Neural crest cell (in vitro differentiated cells): ENCODE measurements around the gene PDLIM7. TPM values are rescaled to one million over a fixed set of nuclear protein-coding genes. Genes with fewer than 3 reads are reported as not detected.

Experiments used
- DNase-seq: peaks from one replicate; pipeline ENCODE4 v3.0.0; 2021; ENCODE audit warnings: low read depth, mixed read lengths, low spot score
- H3K27ac Mint-ChIP-seq: one replicate; pipeline ENCODE4 v1.8.0; 2021; ENCODE audit warnings: mild to moderate bottlenecking, mixed read lengths; ENCODE audit not compliant: unreplicated experiment
- H3K27me3 Mint-ChIP-seq: 2 replicates; pipeline ENCODE4 v1.8.0; 2021; ENCODE audit warnings: low read depth, mild to moderate bottlenecking, mixed read lengths
- H3K36me3 Mint-ChIP-seq: 2 replicates; pipeline ENCODE4 v1.8.0; 2021; ENCODE audit warnings: low read depth, mild to moderate bottlenecking, mixed read lengths
- H3K4me1 Mint-ChIP-seq: 2 replicates; pipeline ENCODE4 v1.8.0; 2021; ENCODE audit warnings: mixed read lengths
- H3K4me3 Mint-ChIP-seq: one replicate; pipeline ENCODE4 v1.8.0; 2021; ENCODE audit warnings: mild to moderate bottlenecking, mixed read lengths
- H3K9me3 Mint-ChIP-seq: 2 replicates; pipeline ENCODE4 v1.8.0; 2021; ENCODE audit warnings: mixed read lengths
- CTCF ChIP-seq: fragments of 200-600 bp; sonication (generic); conservative IDR thresholded peaks from 2 replicates; pipeline ENCODE4 v1.5.0; 2021; ENCODE audit warnings: antibody characterized with exemption, mild to moderate bottlenecking
- total RNA-seq: library from RNA; stranded (reverse); gene quantifications from 2 replicates; pipeline ENCODE4 v1.2.1, GENCODE V29; 2021

Gene PDLIM7
- total RNA-seq, 1 donor from 2014 or later, result 147 TPM

- H3K9me3 Mint-ChIP-seq, result no peaks in the 10 kb centered on the region
- H3K27me3 Mint-ChIP-seq, result no peaks in the 10 kb centered on the region
- no peak for DNase-seq
- no peaks in the 10 kb centered on the region for H3K4me1 Mint-ChIP-seq
- no peak overlapping the region for H3K4me3 Mint-ChIP-seq
- peaks cover 9% of the 10 kb centered on the region for H3K36me3 Mint-ChIP-seq
- H3K27ac Mint-ChIP-seq, result no peak overlapping the region
- no peak for TF ChIP-seq CTCF
Measured at GRCh38 chr5:177435847-177436536, 61.4 kb downstream of the PDLIM7 start.

GRCh38 chr5:177434942-177435738 is 62.3 kb downstream of the PDLIM7 start:
- TF ChIP-seq CTCF, result no peak
- H3K27me3 Mint-ChIP-seq, result no peaks in the 10 kb centered on the region
- no peak overlapping the region for H3K4me3 Mint-ChIP-seq
- H3K4me1 Mint-ChIP-seq, result no peaks in the 10 kb centered on the region
- no peak for DNase-seq
- H3K36me3 Mint-ChIP-seq, result peaks cover 9% of the 10 kb centered on the region
- H3K27ac Mint-ChIP-seq, result no peak overlapping the region
- no peaks in the 10 kb centered on the region for H3K9me3 Mint-ChIP-seq

- TF ChIP-seq CTCF, result no peak
- no peaks in the 10 kb centered on the region for H3K27me3 Mint-ChIP-seq
- no peak for DNase-seq
- H3K4me1 Mint-ChIP-seq, result peaks cover under 1% of the 10 kb centered on the region
- no peak overlapping the region for H3K4me3 Mint-ChIP-seq
- H3K9me3 Mint-ChIP-seq, result no peaks in the 10 kb centered on the region
- H3K36me3 Mint-ChIP-seq, result peaks cover 5% of the 10 kb centered on the region
- no peak overlapping the region for H3K27ac Mint-ChIP-seq
Measured at GRCh38 chr5:177434437-177434836, 63.0 kb downstream of the PDLIM7 start.

- Mint-ChIP-seq H3K36me3 (peaks cover 3% of the 10 kb centered on the region), H3K27me3 (no peaks in the 10 kb centered on the region), H3K4me3 (no peak overlapping the region), H3K4me1 (peaks cover 7% of the 10 kb centered on the region), H3K9me3 (no peaks in the 10 kb centered on the region), H3K27ac (no peak overlapping the region)
- no peak for TF ChIP-seq CTCF
- no peak for DNase-seq
Measured at GRCh38 chr5:177433658-177434217, 63.7 kb downstream of the PDLIM7 start.

Other genes with a start within 250 kb of the PDLIM7 start
- gene RAB24, start 193.9 kb downstream of the PDLIM7 start, total RNA-seq, result 32.0 and 33.0 TPM in 2 replicates
- 169 and 180 TPM in 2 replicates for gene PRELID1, start 193.8 kb downstream of the PDLIM7 start, total RNA-seq
- gene MXD3, start 185.7 kb downstream of the PDLIM7 start, total RNA-seq, result 36.9 and 40.3 TPM in 2 replicates
- 73.0 and 80.5 TPM in 2 replicates for gene LMAN2, start 145.9 kb downstream of the PDLIM7 start, total RNA-seq
- 12.3 and 15.7 TPM in 2 replicates for gene RGS14, start 139.7 kb downstream of the PDLIM7 start, total RNA-seq
- 0.16 TPM in 1 of 2 replicates, not detected in the other for gene SLC34A1, start 113.2 kb downstream of the PDLIM7 start, total RNA-seq
- gene PFN3, start 96.9 kb downstream of the PDLIM7 start, total RNA-seq, result not detected in 2 replicates
- 2.3 and 2.7 TPM in 2 replicates for gene F12, start 88.0 kb downstream of the PDLIM7 start, total RNA-seq
- 47.4 and 54.9 TPM in 2 replicates for gene GRK6, start 70.9 kb downstream of the PDLIM7 start, total RNA-seq
- gene PRR7, start 50.8 kb downstream of the PDLIM7 start, total RNA-seq, result 16.1 and 19.0 TPM in 2 replicates
- 387 and 410 TPM in 2 replicates for gene DBN1, start 24.0 kb downstream of the PDLIM7 start, total RNA-seq
- gene DOK3, start 12.2 kb upstream of the PDLIM7 start, total RNA-seq, result 10.5 and 11.4 TPM in 2 replicates
- 125 and 130 TPM in 2 replicates for gene DDX41, start 19.4 kb upstream of the PDLIM7 start, total RNA-seq
- gene FAM193B, start 57.0 kb upstream of the PDLIM7 start, total RNA-seq, result 96.3 and 98.4 TPM in 2 replicates
- 108 and 113 TPM in 2 replicates for gene TMED9, start 94.6 kb upstream of the PDLIM7 start, total RNA-seq
- 30.0 and 30.1 TPM in 2 replicates for gene B4GALT7, start 102.5 kb upstream of the PDLIM7 start, total RNA-seq